ENCODE results near the gene DEAF1. TPM values are rescaled to one million over a fixed set of nuclear protein-coding genes. Genes with fewer than 3 reads are reported as not detected.

The DEAF1 gene
- total and polyA plus RNA-seq, 2 donors (not counting 3 experiments of a cell fraction or from before 2014, with no cell fraction given): 43.6 to 55.7 TPM

GRCh38 chr11:721741-722345 is 26.8 kb upstream of the DEAF1 start:
- Histone ChIP-seq H3K4me2 (ENCODE audit: insufficient read depth, low read length) (no peak overlapping the region), H3K79me2 (ENCODE audit: control insufficient read depth, insufficient read depth, low read length) (no peaks in the 10 kb centered on the region), H3K27me3 (ENCODE audit: control insufficient read depth in 2 of 2, insufficient read depth in 2 of 2, low read length in 2 of 2) (peaks cover 22 to 23% of the 10 kb centered on the region in 2 experiments), H3K4me3 (replicated peaks in 1 of 3; ENCODE audit: insufficient read depth in 1 of 3, low read depth in 1 of 3, low read length in 3 of 3) (no peak overlapping the region), H3K9me3 (replicated peaks; ENCODE audit: control insufficient read depth, insufficient read depth, low read length) (no peaks in the 10 kb centered on the region), H2AFZ (ENCODE audit: low read depth, low read length) (no peak overlapping the region), H3K9me1 (replicated peaks; ENCODE audit: control insufficient read depth, extremely low read depth, insufficient read depth, low read length) (no peaks in the 10 kb centered on the region), H3K9ac (replicated peaks; ENCODE audit: extremely low read depth, insufficient read depth, low read length) (no peak overlapping the region), H3K36me3 (ENCODE audit: control insufficient read depth in 2 of 2, extremely low read depth in 1 of 2, insufficient read depth in 2 of 2, low read length in 2 of 2) (no peaks in the 10 kb centered on the region), H3K27ac (ENCODE audit: insufficient read depth, low read depth, low read length) (no peak overlapping the region), H3K4me1 (ENCODE audit: control insufficient read depth, extremely low read depth, insufficient read depth, low read length) (peaks cover 3% of the 10 kb centered on the region), H4K20me1 (replicated peaks; ENCODE audit: control insufficient read depth, extremely low read depth, insufficient read depth, low read length) (no peaks in the 10 kb centered on the region)
- BruUV-seq (replicated peaks): no TSS peak
- intact Hi-C loops (cut with micrococcal nuclease) (no loop called here), dilution Hi-C loops (cut with MboI; ENCODE audit: extremely low pct_ligation_motif_present, low sequenced_read_pairs) (no loop called here)
- CTCF ChIA-PET: interaction anchor here (1.0 to 3.9 kb wide), 11 partner anchors 8 to 167 kb away, joined by 3 to 36 read pairs (median 4); partner anchors contain the start of genes DEAF1, LMNTD2 and TMEM80
- no peak for TF ChIP-seq POLR2A (IDR thresholded peaks at IDR 0.05; ENCODE audit: low read depth, low read length)
- POLR2A ChIA-PET: no interaction called here
- FAIRE-seq (no peak), DNase-seq (ENCODE audit: low read depth, low spot score) (no peak)

- CTCF ChIA-PET: interaction anchor here (1.0 to 3.9 kb wide), 10 partner anchors 9 to 167 kb away, joined by 3 to 36 read pairs (median 4); partner anchors contain the start of genes DEAF1 and TMEM80
- no TSS peak for BruUV-seq (replicated peaks)
- Histone ChIP-seq H2AFZ (ENCODE audit: low read depth, low read length) (no peak overlapping the region), H4K20me1 (replicated peaks; ENCODE audit: control insufficient read depth, extremely low read depth, insufficient read depth, low read length) (no peaks in the 10 kb centered on the region), H3K9me3 (replicated peaks; ENCODE audit: control insufficient read depth, insufficient read depth, low read length) (no peaks in the 10 kb centered on the region), H3K27ac (ENCODE audit: insufficient read depth, low read depth, low read length) (no peak overlapping the region), H3K4me2 (ENCODE audit: insufficient read depth, low read length) (no peak overlapping the region), H3K27me3 (ENCODE audit: control insufficient read depth in 2 of 2, insufficient read depth in 2 of 2, low read length in 2 of 2) (peaks cover 22 to 23% of the 10 kb centered on the region in 2 experiments), H3K4me1 (ENCODE audit: control insufficient read depth, extremely low read depth, insufficient read depth, low read length) (peaks cover 3% of the 10 kb centered on the region), H3K36me3 (ENCODE audit: control insufficient read depth in 2 of 2, extremely low read depth in 1 of 2, insufficient read depth in 2 of 2, low read length in 2 of 2) (no peaks in the 10 kb centered on the region), H3K9ac (replicated peaks; ENCODE audit: extremely low read depth, insufficient read depth, low read length) (no peak overlapping the region), H3K79me2 (ENCODE audit: control insufficient read depth, insufficient read depth, low read length) (no peaks in the 10 kb centered on the region), H3K4me3 (replicated peaks in 1 of 3; ENCODE audit: insufficient read depth in 1 of 3, low read depth in 1 of 3, low read length in 3 of 3) (no peak overlapping the region), H3K9me1 (replicated peaks; ENCODE audit: control insufficient read depth, extremely low read depth, insufficient read depth, low read length) (no peaks in the 10 kb centered on the region)
- DNase-seq (ENCODE audit: low read depth, low spot score) (no peak), FAIRE-seq (no peak)
- dilution Hi-C loops (cut with MboI; ENCODE audit: extremely low pct_ligation_motif_present, low sequenced_read_pairs) (no loop called here), intact Hi-C loops (cut with micrococcal nuclease) (no loop called here)
- POLR2A ChIA-PET: no interaction called here
- TF ChIP-seq JUN (IDR thresholded peaks at IDR 0.05; ENCODE audit: borderline replicate concordance, insufficient read depth, insufficient read length, low read depth) (no peak), EZH2 (IDR thresholded peaks at IDR 0.05; ENCODE audit: borderline replicate concordance, low read depth, low read length, severe bottlenecking) (peak; percentile 50), MYC (IDR thresholded peaks at IDR 0.05; ENCODE audit: low read depth, low read length) (no peak), MAX (IDR thresholded peaks at IDR 0.05; ENCODE audit: insufficient read depth, insufficient read length) (no peak), GATA2 (IDR thresholded peaks at IDR 0.05; ENCODE audit: insufficient read depth, insufficient read length, low read depth, low read length) (no peak), FOS (IDR thresholded peaks at IDR 0.05; ENCODE audit: borderline replicate concordance, insufficient read depth, low read length) (no peak), POLR2A (IDR thresholded peaks at IDR 0.05; ENCODE audit: low read depth, low read length) (no peak)
These were observed 26.3 kb upstream of the DEAF1 start for GRCh38 chr11:721247-721740.

Measured in endothelial cell of umbilical vein (primary cell).